GM12891 (cell line): ENCODE measurements around the gene ARHGEF7.

Experiments
- POLR2A ChIP-seq: IDR thresholded peaks from 2 replicates; pipeline ENCODE4 v1.6.1; 2011; ENCODE audit warnings: low read depth, low read length, control low read depth
- POLR2AphosphoS5 ChIP-seq: IDR thresholded peaks from 2 replicates; pipeline ENCODE4 v1.6.1; 2011; ENCODE audit warnings: low read depth, low read length, control low read depth
- POU2F2 ChIP-seq: IDR thresholded peaks from 2 replicates; pipeline ENCODE4 v1.6.1; 2011; ENCODE audit warnings: low read depth, mild to moderate bottlenecking, control low read depth, low read length, moderate library complexity
- TAF1 ChIP-seq: IDR thresholded peaks from 2 replicates; pipeline ENCODE4 v1.6.1; 2011; ENCODE audit warnings: low read depth, low read length, control low read depth

- TF ChIP-seq POLR2A (no peak), TAF1 (no peak), POLR2AphosphoS5 (no peak), POU2F2 (no peak)
Observed at GRCh38 chr13:111131048-111131447, 15.9 kb downstream of the ARHGEF7 start.
